Embryonic facial prominence (tissue), 1 donor: ENCODE data around the gene ITLN2.
"Not testable (repeated sequence)": the region's sequence is repeated elsewhere in the genome, so short reads cannot be mapped to it uniquely, and the experiment has no call there.

Experiments used
- DNase-seq: peaks from one replicate; pipeline ENCODE4 v3.0.0-alpha.2; 2016; ENCODE audit errors: extremely low spot score

The ITLN2 gene

DNA sequence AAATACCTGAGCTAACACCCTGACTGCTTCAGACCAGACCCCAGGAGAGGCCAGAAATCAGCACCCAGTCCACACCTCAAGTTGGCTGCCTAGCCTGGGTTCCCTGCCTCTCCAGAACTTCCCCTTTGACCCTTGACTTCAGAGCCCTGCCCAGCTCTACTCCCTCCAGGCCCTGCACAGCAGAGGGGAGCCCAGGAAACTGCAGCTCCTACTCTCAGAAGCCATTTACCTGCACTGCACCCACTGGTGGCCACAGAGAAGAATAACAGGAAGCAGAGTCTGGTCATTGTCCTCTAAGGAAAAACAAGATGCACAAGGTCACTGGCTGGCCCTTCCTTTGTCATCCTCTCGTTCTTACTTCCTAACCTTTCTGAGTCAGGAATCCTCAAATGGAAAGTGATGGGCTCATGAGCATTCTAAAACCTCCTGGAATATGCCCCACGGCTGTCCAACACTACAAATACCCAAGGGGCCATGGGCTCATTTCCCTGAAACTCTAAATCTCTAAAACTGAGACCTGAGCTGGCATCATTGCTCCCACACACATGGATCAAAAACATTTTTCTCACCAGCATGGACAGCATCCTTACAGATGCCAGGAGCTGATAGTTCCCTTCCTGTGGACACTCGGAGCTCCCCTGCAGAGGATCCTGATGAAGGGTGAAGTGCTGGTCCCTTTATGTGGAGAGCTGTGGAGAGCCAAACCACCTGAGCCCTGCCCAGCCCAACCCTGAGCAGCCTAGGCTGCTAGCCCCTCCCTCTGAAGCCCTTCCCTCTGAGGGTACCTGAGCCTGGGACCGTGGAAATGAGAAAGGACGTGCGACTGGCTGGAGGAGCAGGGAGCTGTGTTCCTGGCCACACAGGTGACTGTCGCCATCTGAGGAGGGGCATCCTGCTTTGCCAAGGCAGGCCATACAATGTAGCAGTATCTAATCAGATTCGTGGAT, at the start of gene ITLN2:
Gene ITLN2 (minus strand): TSS at position 652 of the 947 bp plus-strand sequence. CDS start 68 bp downstream, at position 584.
- DNase-seq: no peak

GRCh38 chr1:161001525-161001924, 46.9 kb upstream of the ITLN2 start:
- no peak for DNase-seq

- DNase-seq: no peak
These were observed 46.3 kb upstream of the ITLN2 start for GRCh38 chr1:161000736-161001480.

GRCh38 chr1:160999376-160999775, 44.8 kb upstream of the ITLN2 start:
- no peak for DNase-seq

GRCh38 chr1:160997323-160998038, 42.9 kb upstream of the ITLN2 start:
- DNase-seq: no peak

DNA sequence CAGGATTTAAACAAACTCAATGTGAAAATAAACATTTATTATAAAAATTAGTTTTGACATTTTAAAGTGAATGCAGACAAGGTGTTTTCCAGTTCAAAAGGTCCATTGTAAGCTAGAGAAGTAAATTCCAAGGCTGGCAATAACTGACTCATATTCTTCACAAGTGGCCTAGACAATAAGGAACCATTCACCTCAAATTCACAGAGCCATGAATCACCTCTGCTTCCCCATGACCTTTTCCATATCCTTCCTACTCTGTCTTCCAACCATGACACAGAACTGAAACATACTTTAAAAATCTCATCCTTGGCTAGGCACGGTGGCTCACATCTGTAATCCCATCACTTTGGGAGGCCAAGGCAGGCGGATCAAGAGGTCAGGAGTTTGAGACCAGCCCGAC, 41.6 kb upstream of the ITLN2 start:
- no peak for DNase-seq

GRCh38 chr1:160993544-160994193, 39.1 kb upstream of the ITLN2 start:
- DNase-seq: no peak

DNA sequence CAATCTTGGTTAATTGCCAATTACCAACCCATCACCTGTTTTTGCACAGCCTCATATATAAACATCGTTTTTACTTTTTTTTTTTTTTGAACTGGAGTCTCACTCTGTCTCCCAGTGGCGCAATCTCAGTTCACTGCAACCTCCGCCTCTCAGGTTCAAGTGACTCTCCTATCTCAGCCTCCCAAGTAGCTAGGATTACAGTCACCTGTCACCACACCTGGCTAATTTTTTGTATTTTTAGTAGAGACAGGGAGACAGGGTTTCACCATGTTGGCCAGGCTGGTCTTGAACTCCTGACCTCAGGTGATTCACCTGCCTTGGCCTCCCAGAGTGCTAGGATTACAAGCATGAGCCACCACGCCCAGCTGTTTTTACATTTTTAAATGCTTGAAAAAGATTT, 37.4 kb upstream of the ITLN2 start:
- not testable (repeated sequence) for DNase-seq

DNA sequence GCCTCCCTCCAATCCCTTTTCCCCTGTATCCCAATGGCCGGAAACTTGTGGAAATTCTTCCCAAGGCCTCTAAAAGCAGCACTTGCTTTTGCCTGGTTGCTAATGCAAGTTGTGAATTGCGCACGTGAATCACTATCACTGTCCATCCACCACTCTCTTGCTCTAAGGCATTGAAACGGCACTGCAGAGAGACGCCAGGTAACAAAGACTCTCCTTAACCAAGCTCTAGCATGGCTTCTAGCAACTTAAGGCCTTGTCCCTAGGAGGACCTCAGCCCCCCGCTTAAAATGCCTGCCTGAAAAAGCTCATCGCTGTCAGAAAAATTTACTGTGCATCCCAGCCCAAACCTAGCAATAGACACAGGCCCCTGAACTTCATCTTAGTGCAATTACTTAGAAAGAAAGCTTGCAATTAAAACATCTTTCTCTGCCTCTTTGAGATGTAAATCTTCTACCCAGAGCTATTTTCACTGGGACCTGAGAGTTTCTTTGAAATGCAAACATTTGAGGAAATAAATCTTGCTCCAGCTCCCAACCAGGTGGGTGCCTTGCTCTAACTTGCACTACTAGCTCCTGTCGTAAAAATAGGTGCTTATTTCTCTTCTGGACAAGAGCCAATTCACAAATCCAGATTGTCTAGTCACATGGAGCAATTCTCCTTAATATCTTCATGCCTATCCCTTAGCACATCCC, 32.9 kb upstream of the ITLN2 start:
- no peak for DNase-seq

GRCh38 chr1:160985723-160986122, 31.1 kb upstream of the ITLN2 start:
- DNase-seq: no peak

GRCh38 chr1:160981584-160982411, 27.2 kb upstream of the ITLN2 start:
- no peak for DNase-seq

- DNase-seq: no peak
These were observed 24.7 kb upstream of the ITLN2 start for GRCh38 chr1:160979286-160979685.

- no peak for DNase-seq
These were observed 23.9 kb upstream of the ITLN2 start for GRCh38 chr1:160978510-160978927.

- DNase-seq: no peak
These were observed 20.4 kb upstream of the ITLN2 start for GRCh38 chr1:160975026-160975425.

- no peak for DNase-seq
These were observed 18.9 kb upstream of the ITLN2 start for GRCh38 chr1:160973491-160973890.

- DNase-seq: no peak
These were observed 18.3 kb upstream of the ITLN2 start for GRCh38 chr1:160972939-160973338.

DNA sequence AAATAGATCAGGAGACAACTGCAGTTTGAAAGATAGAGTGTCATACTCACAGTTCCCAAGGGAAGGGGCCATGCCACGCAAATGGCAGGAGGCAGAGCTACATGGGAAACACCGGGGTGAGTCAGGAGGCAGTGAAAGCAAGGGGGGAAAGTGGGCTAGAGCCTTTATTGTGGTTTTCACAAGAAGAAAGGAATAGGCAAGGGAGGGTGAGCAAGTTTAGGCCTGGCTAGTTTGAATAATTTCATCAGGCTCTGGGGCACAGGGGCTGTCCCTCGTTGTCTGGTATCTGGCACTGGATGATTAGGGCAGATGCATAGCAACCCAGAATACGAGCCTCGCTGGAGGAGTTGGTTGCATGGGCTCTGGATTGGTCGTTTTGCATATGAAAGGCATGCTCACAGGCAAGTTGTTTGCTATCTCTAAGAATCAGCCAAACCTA, 17.0 kb upstream of the ITLN2 start:
- DNase-seq: no peak

- DNase-seq: no peak
These were observed 8.9 kb upstream of the ITLN2 start for GRCh38 chr1:160963521-160963920.

DNA sequence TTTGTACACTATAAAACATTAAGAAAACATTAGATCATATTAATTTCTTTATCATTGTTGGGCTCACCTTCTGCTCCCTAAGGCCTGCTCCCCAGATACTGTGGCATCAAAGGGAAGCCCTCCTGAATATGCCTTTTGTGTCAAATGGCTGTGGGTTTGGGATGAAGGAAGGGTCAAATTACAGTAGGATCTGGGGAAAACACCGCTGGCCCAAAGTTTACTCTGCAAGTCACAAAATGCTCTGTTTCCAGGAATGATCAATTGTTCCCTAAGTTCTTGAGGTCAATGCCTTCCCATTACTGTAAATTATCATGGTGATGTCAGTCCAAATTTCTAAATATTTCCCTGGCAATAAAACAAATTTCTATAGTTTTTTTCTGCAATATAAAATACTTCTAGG, 6.8 kb upstream of the ITLN2 start:
- no peak for DNase-seq

- DNase-seq: no peak
These were observed 2.4 kb upstream of the ITLN2 start for GRCh38 chr1:160956966-160957365.
